ENCODE results near the gene ZNF552.
"Not testable (repeated sequence)": the region's sequence is repeated elsewhere in the genome, so short reads cannot be mapped to it uniquely, and the experiment has no call there.

GRCh38 chr19:57823608-57824007, 8.9 kb upstream of the ZNF552 start:
- TF ChIP-seq, protein P1, sequence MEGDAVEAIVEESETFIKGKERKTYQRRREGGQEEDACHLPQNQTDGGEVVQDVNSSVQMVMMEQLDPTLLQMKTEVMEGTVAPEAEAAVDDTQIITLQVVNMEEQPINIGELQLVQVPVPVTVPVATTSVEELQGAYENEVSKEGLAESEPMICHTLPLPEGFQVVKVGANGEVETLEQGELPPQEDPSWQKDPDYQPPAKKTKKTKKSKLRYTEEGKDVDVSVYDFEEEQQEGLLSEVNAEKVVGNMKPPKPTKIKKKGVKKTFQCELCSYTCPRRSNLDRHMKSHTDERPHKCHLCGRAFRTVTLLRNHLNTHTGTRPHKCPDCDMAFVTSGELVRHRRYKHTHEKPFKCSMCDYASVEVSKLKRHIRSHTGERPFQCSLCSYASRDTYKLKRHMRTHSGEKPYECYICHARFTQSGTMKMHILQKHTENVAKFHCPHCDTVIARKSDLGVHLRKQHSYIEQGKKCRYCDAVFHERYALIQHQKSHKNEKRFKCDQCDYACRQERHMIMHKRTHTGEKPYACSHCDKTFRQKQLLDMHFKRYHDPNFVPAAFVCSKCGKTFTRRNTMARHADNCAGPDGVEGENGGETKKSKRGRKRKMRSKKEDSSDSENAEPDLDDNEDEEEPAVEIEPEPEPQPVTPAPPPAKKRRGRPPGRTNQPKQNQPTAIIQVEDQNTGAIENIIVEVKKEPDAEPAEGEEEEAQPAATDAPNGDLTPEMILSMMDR (IDR thresholded peaks at IDR 0.05) = not testable (repeated sequence)
- not testable (repeated sequence) for TF ChIP-seq POLR2AphosphoS5, POLR2A (IDR thresholded peaks at IDR 0.05)

Data from stomach (tissue), 4 donors.